HG03558 (cell line): ENCODE measurements around the gene FAM110A.
"Not testable (repeated sequence)": the region's sequence is repeated elsewhere in the genome, so short reads cannot be mapped to it uniquely, and the experiment has no call there.

Experiments
- ATAC-seq: cut with Tn5 transposase; IDR thresholded peaks from one replicate; pipeline ENCODE4 v1.9.1; 2021; ENCODE audit warnings: moderate number of reproducible peaks; ENCODE audit not compliant: unreplicated experiment; ENCODE audit errors: extremely low read depth

The FAM110A gene

GRCh38 chr20:891706-892080 is 58.2 kb downstream of the FAM110A start:
- ATAC-seq: no peak

GRCh38 chr20:892371-892770 is 58.9 kb downstream of the FAM110A start:
- ATAC-seq: not testable (repeated sequence)
